OCI-LY1 (cell line): ENCODE data around the gene THEM5.

Experiments
- H2AFZ ChIP-seq: fragments of 200-600 bp; sonication (generic), shearing (Covaris generic); 2 replicates; pipeline ENCODE4 v1.6.0; 2014; ENCODE audit warnings: antibody characterized with exemption, mild to moderate bottlenecking, low read length
- H3F3A ChIP-seq: fragments of 200-600 bp; sonication (generic), shearing (Covaris generic); 2 replicates; pipeline ENCODE4 v1.6.0; 2014; ENCODE audit warnings: mild to moderate bottlenecking, antibody characterized with exemption, low read length, moderate library complexity; ENCODE audit not compliant: insufficient read depth
- H3K27ac ChIP-seq: fragments of 200-600 bp; sonication (generic); 2 replicates; pipeline ENCODE4 v1.5.1; 2014; ENCODE audit warnings: low read length, mixed run types, mild to moderate bottlenecking, low read depth; ENCODE audit not compliant: poor library complexity, severe bottlenecking
- H3K27me3 ChIP-seq: fragments of 200-600 bp; sonication (generic); 2 replicates; pipeline ENCODE4 v1.6.0; 2014; ENCODE audit warnings: antibody characterized with exemption, mild to moderate bottlenecking, low read length, moderate library complexity; ENCODE audit not compliant: insufficient read depth
- H3K36me3 ChIP-seq: fragments of 200-600 bp; sonication (generic); 2 replicates; pipeline ENCODE4 v1.6.1; 2014; ENCODE audit warnings: mild to moderate bottlenecking, antibody characterized with exemption, low read length, moderate library complexity, mixed read lengths; ENCODE audit not compliant: insufficient read depth
- H3K4me1 ChIP-seq: fragments of 200-600 bp; sonication (generic); 2 replicates; pipeline ENCODE4 v1.5.1; 2014; ENCODE audit warnings: mild to moderate bottlenecking, low read length, moderate library complexity; ENCODE audit not compliant: insufficient read depth, severe bottlenecking
- H3K4me2 ChIP-seq: fragments of 200-600 bp; sonication (generic), shearing (Covaris generic); 2 replicates; pipeline ENCODE4 v1.6.1; 2014; ENCODE audit warnings: low read length
- H3K4me3 ChIP-seq: fragments of 200-600 bp; sonication (generic); 2 replicates; pipeline ENCODE4 v1.5.1; 2014; ENCODE audit warnings: low read length, low read depth, mild to moderate bottlenecking, mixed read lengths; ENCODE audit not compliant: poor library complexity, severe bottlenecking
- H3K79me2 ChIP-seq: fragments of 200-600 bp; shearing (Covaris generic); 2 replicates; pipeline ENCODE4 v1.6.1; 2016; ENCODE audit warnings: mixed run types, low read length, mixed read lengths; ENCODE audit not compliant: insufficient read depth
- H3K9ac ChIP-seq: fragments of 200-600 bp; sonication (generic), shearing (Covaris generic); 2 replicates; pipeline ENCODE4 v1.6.1; 2014; ENCODE audit warnings: mild to moderate bottlenecking, low read length, mixed read lengths
- H3K9me2 ChIP-seq: fragments of 200-600 bp; sonication (generic), shearing (Covaris generic); 2 replicates; pipeline ENCODE4 v1.6.1; 2014; ENCODE audit warnings: low read depth, mild to moderate bottlenecking, low read length, mixed read lengths
- H3K9me3 ChIP-seq: fragments of 200-600 bp; shearing (Covaris generic); 2 replicates; pipeline ENCODE4 v1.6.1; 2014; ENCODE audit warnings: low read length, mixed read lengths
- H4K20me1 ChIP-seq: fragments of 200-600 bp; sonication (generic), shearing (Covaris generic); 2 replicates; pipeline ENCODE4 v1.6.0; 2016; ENCODE audit warnings: mild to moderate bottlenecking, low read length; ENCODE audit not compliant: insufficient read depth
- CTCF ChIP-seq: fragments of 200-600 bp; sonication (generic), shearing (Covaris generic); IDR thresholded peaks from 2 replicates; pipeline ENCODE4 v1.5.1; 2017; ENCODE audit warnings: mild to moderate bottlenecking, antibody characterized with exemption, low read length, moderate library complexity, mixed read lengths
- EZH2 ChIP-seq: fragments of 200-600 bp; sonication (generic), shearing (Covaris generic); IDR thresholded peaks from 2 replicates; pipeline ENCODE4 v1.8.0; 2017; ENCODE audit warnings: borderline replicate concordance, mixed run types, mild to moderate bottlenecking, antibody characterized with exemption, low read length, moderate library complexity, mixed read lengths

The THEM5 gene

DNA sequence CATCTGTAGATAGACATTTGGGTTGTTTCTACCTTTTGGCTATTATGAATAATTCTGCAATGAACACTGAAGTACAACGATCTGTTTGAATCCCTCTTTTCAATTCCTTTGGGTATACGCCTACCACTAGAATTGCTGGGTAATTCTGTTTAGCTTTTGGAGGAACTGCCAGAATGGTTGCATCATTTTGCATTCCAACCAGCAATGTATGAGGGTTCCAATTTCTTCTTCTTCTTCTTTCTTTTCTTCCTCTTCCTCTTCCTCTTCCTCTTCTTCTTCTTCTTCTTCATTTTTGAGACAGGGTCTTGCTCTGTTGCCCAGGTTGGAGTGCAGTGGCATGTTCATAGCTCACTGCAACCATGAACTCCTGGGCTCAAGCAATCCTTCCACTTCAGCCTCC, 13.8 kb upstream of the THEM5 start:
- H3K9me2 ChIP-seq, result no peaks in the 10 kb centered on the region
- no peaks in the 10 kb centered on the region for H3K36me3 ChIP-seq
- no peak overlapping the region for H3K9ac ChIP-seq
- H3K4me3 ChIP-seq, result no peak overlapping the region
- H3K4me1 ChIP-seq, result no peaks in the 10 kb centered on the region
- H3K9me3 ChIP-seq, result no peaks in the 10 kb centered on the region
- H4K20me1 ChIP-seq, result no peaks in the 10 kb centered on the region
- H3K4me2 ChIP-seq, result no peak overlapping the region
- no peaks in the 10 kb centered on the region for H3K79me2 ChIP-seq
- H3F3A ChIP-seq, result no peaks in the 10 kb centered on the region
- TF ChIP-seq EZH2, result no peak
- no peak for TF ChIP-seq CTCF
- no peaks in the 10 kb centered on the region for H3K27me3 ChIP-seq
- no peak overlapping the region for H3K27ac ChIP-seq
- no peak overlapping the region for H2AFZ ChIP-seq

- Histone ChIP-seq H3K4me3 (no peak overlapping the region), H3K4me2 (no peak overlapping the region), H3K9ac (no peak overlapping the region), H3K9me3 (no peaks in the 10 kb centered on the region), H3K4me1 (no peaks in the 10 kb centered on the region), H3K27me3 (peaks cover 3% of the 10 kb centered on the region; the same call in 1 of the 2 replicates), H3K9me2 (no peaks in the 10 kb centered on the region), H4K20me1 (no peaks in the 10 kb centered on the region), H3K27ac (no peak overlapping the region), H2AFZ (no peak overlapping the region), H3K79me2 (no peaks in the 10 kb centered on the region), H3K36me3 (no peaks in the 10 kb centered on the region), H3F3A (no peaks in the 10 kb centered on the region)
- TF ChIP-seq EZH2 (no peak), CTCF (no peak)
Measured at GRCh38 chr1:151864411-151864810, 10.9 kb upstream of the THEM5 start.

DNA sequence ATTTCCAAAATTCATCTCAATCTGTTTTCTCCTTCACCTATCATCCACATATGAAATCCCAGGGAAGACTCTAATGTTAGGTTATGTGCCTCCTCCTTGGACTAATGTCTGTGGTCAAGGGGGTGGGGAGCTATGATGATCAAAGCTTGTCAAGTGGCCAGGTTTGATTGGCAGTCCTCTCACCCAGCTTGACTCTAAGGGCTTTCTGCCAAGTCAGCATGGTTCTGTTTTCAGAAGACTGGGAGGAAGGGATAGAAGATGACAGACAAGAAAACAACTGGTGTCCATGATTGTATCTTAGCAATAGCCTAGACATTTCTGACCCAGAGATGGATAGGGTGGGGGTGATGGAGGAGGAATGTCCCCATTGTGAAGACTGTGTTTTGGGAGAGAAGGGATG, 9.1 kb upstream of the THEM5 start:
- Histone ChIP-seq H3K27me3 (peaks cover 3% of the 10 kb centered on the region; the same call in 1 of the 2 replicates), H4K20me1 (no peaks in the 10 kb centered on the region), H3K4me1 (no peaks in the 10 kb centered on the region), H3K27ac (no peak overlapping the region), H3K9me2 (no peaks in the 10 kb centered on the region), H2AFZ (no peak overlapping the region), H3K9ac (no peak overlapping the region), H3K4me2 (no peak overlapping the region), H3K4me3 (no peak overlapping the region), H3K9me3 (no peaks in the 10 kb centered on the region), H3K79me2 (no peaks in the 10 kb centered on the region), H3K36me3 (no peaks in the 10 kb centered on the region), H3F3A (no peaks in the 10 kb centered on the region)
- no peak for TF ChIP-seq EZH2
- TF ChIP-seq CTCF, result no peak
